ENCODE data around the gene SEC24A.
"Not testable (repeated sequence)": the region's sequence is repeated elsewhere in the genome, so short reads cannot be mapped to it uniquely, and the experiment has no call there.

Gene SEC24A

GRCh38 chr5:134649163-134649835, 714 bp downstream of the SEC24A start:
- Histone ChIP-seq H3K36me3 (ENCODE audit: low read length) (no peaks in the 10 kb centered on the region), H3K9me2 (replicated peaks; ENCODE audit: insufficient read depth, low read length) (no peaks in the 10 kb centered on the region), H3K9me3 (ENCODE audit: insufficient read depth, low read length) (no peaks in the 10 kb centered on the region), H3K9ac (ENCODE audit: low read length) (peak overlapping the region; percentile 89), H2AFZ (ENCODE audit: low read depth, low read length, severe bottlenecking) (peak overlapping the region; percentile 52), H3K79me2 (ENCODE audit: insufficient read depth, low read length) (peaks cover 43% of the 10 kb centered on the region), H3F3A (ENCODE audit: insufficient read depth) (peaks cover 10% of the 10 kb centered on the region), H3K27ac (ENCODE audit: low read depth, low read length) (peak overlapping the region; percentile 97), H3K4me2 (ENCODE audit: low read depth, low read length, poor library complexity, severe bottlenecking) (peak overlapping the region; percentile 83), H3K4me3 (ENCODE audit: insufficient read depth, low read length, poor library complexity, severe bottlenecking) (peak overlapping the region; percentile 77), H4K20me1 (ENCODE audit: low read depth, low read length) (no peaks in the 10 kb centered on the region), H3K27me3 (ENCODE audit: low read length) (no peaks in the 10 kb centered on the region)
- TF ChIP-seq, protein P1, sequence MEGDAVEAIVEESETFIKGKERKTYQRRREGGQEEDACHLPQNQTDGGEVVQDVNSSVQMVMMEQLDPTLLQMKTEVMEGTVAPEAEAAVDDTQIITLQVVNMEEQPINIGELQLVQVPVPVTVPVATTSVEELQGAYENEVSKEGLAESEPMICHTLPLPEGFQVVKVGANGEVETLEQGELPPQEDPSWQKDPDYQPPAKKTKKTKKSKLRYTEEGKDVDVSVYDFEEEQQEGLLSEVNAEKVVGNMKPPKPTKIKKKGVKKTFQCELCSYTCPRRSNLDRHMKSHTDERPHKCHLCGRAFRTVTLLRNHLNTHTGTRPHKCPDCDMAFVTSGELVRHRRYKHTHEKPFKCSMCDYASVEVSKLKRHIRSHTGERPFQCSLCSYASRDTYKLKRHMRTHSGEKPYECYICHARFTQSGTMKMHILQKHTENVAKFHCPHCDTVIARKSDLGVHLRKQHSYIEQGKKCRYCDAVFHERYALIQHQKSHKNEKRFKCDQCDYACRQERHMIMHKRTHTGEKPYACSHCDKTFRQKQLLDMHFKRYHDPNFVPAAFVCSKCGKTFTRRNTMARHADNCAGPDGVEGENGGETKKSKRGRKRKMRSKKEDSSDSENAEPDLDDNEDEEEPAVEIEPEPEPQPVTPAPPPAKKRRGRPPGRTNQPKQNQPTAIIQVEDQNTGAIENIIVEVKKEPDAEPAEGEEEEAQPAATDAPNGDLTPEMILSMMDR (IDR thresholded peaks at IDR 0.05; ENCODE audit: insufficient read depth, low read length, poor library complexity, severe bottlenecking), result no peak
- no peak for TF ChIP-seq EZH2phosphoT487 (conservative IDR thresholded peaks at IDR 0.05; ENCODE audit: low read length)

DNA sequence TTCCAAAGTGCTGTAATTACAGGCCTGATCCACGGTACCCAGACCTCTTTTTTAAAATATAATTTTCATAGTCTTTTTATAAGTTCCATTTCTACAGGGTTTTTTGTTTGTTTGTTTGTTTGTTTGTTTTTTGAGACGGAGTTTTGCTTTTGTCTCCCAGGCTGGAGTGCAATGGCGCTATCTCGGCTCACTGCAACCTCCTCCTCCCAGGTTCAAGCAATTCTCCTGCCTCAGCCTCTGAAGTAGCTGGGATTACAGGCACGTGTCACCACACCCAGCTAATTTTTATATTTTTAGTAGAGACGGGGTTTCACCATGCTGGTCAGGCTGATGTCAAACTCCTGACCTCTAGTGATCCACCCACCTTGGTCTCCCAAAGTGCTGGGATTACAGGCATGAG, 2.1 kb downstream of the SEC24A start:
- not testable (repeated sequence) for H3K9me3 ChIP-seq (ENCODE audit: insufficient read depth, low read length); H3K36me3 ChIP-seq (ENCODE audit: low read length); H3K27me3 ChIP-seq (ENCODE audit: low read length); H3K9me2 ChIP-seq (replicated peaks; ENCODE audit: insufficient read depth, low read length); H3F3A ChIP-seq (ENCODE audit: insufficient read depth); H3K27ac ChIP-seq (ENCODE audit: low read depth, low read length); H4K20me1 ChIP-seq (ENCODE audit: low read depth, low read length); H2AFZ ChIP-seq (ENCODE audit: low read depth, low read length, severe bottlenecking)
- H3K79me2 ChIP-seq (ENCODE audit: insufficient read depth, low read length), result peaks cover 57% of the 10 kb centered on the region
- H3K4me3 ChIP-seq (ENCODE audit: insufficient read depth, low read length, poor library complexity, severe bottlenecking), result peak overlapping the region; percentile 77
- peak overlapping the region; percentile 89 for H3K9ac ChIP-seq (ENCODE audit: low read length)
- peak overlapping the region; percentile 83 for H3K4me2 ChIP-seq (ENCODE audit: low read depth, low read length, poor library complexity, severe bottlenecking)

- Histone ChIP-seq H3K9me3 (ENCODE audit: insufficient read depth, low read length) (no peaks in the 10 kb centered on the region), H3K9ac (ENCODE audit: low read length) (no peak overlapping the region), H3K27me3 (ENCODE audit: low read length) (no peaks in the 10 kb centered on the region), H2AFZ (ENCODE audit: low read depth, low read length, severe bottlenecking) (no peak overlapping the region), H4K20me1 (ENCODE audit: low read depth, low read length) (no peaks in the 10 kb centered on the region), H3K79me2 (ENCODE audit: insufficient read depth, low read length) (peaks cover 65% of the 10 kb centered on the region), H3K4me3 (ENCODE audit: insufficient read depth, low read length, poor library complexity, severe bottlenecking) (no peak overlapping the region), H3K4me2 (ENCODE audit: low read depth, low read length, poor library complexity, severe bottlenecking) (no peak overlapping the region), H3K36me3 (ENCODE audit: low read length) (no peaks in the 10 kb centered on the region), H3K27ac (ENCODE audit: low read depth, low read length) (no peak overlapping the region), H3F3A (ENCODE audit: insufficient read depth) (peaks cover 10% of the 10 kb centered on the region), H3K9me2 (replicated peaks; ENCODE audit: insufficient read depth, low read length) (no peaks in the 10 kb centered on the region)
- TF ChIP-seq EZH2phosphoT487 (conservative IDR thresholded peaks at IDR 0.05; ENCODE audit: low read length), result no peak
- TF ChIP-seq, protein P1 (IDR thresholded peaks at IDR 0.05; ENCODE audit: insufficient read depth, low read length, poor library complexity, severe bottlenecking), result no peak
Measured at GRCh38 chr5:134651531-134651930, 2.9 kb downstream of the SEC24A start.

DNA sequence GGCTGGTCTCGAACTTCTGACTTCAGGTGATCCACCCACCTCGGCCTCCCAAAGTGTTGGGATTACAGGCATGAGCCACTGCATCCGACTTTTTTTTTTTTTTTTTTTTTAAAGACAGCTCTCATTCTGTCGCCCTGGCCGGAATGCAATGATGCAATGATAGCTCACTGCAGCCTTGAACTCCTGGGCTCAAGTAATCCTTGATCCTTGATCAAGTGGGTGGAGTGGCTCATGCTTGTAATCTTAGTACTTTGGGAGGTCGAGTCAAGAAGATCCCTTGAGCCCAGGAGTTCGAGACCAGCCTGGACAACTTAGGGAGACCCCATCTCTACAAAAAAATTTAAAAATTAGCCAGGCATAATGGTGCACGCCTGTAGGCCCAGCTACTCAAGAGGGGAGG, 8.1 kb downstream of the SEC24A start:
- H3K4me2 ChIP-seq (ENCODE audit: low read depth, low read length, poor library complexity, severe bottlenecking), result no peak overlapping the region
- no peaks in the 10 kb centered on the region for H3K9me3 ChIP-seq (ENCODE audit: insufficient read depth, low read length)
- no peak overlapping the region for H2AFZ ChIP-seq (ENCODE audit: low read depth, low read length, severe bottlenecking)
- H3K36me3 ChIP-seq (ENCODE audit: low read length), result peaks cover 3% of the 10 kb centered on the region; the same call in 1 of the 2 replicates
- H3K9me2 ChIP-seq (replicated peaks; ENCODE audit: insufficient read depth, low read length), result no peaks in the 10 kb centered on the region
- no peak overlapping the region for H3K9ac ChIP-seq (ENCODE audit: low read length)
- no peak overlapping the region for H3K27ac ChIP-seq (ENCODE audit: low read depth, low read length)
- no peaks in the 10 kb centered on the region; the same call in 1 of the 2 replicates for H4K20me1 ChIP-seq (ENCODE audit: low read depth, low read length)
- H3K27me3 ChIP-seq (ENCODE audit: low read length), result no peaks in the 10 kb centered on the region
- peaks cover 82% of the 10 kb centered on the region for H3K79me2 ChIP-seq (ENCODE audit: insufficient read depth, low read length)
- TF ChIP-seq, protein P1 (IDR thresholded peaks at IDR 0.05; ENCODE audit: insufficient read depth, low read length, poor library complexity, severe bottlenecking), result no peak
- no peak for TF ChIP-seq EZH2phosphoT487 (conservative IDR thresholded peaks at IDR 0.05; ENCODE audit: low read length)
- H3K4me3 ChIP-seq (ENCODE audit: insufficient read depth, low read length, poor library complexity, severe bottlenecking), result no peak overlapping the region
- no peaks in the 10 kb centered on the region for H3F3A ChIP-seq (ENCODE audit: insufficient read depth)

Measured in SU-DHL-6 (cell line).